ENCODE measurements around the gene LCK. TPM values are rescaled to one million over a fixed set of nuclear protein-coding genes. Genes with fewer than 3 reads are reported as not detected.

LCK gene
- total RNA-seq, 4 donors from 2014 or later, result 0.47 to 3.5 (median 1.2) TPM

- Histone ChIP-seq H3K27ac (peak overlapping the region in 2 of 4 donors; percentile 8 to 23), H3K9me3 (no peaks in the 10 kb centered on the region), H3K36me3 (peaks cover 0 to 78% of the 10 kb centered on the region in 2 donors), H3K4me1 (peaks cover 0 to 16% (median 2%) of the 10 kb centered on the region in 3 donors), H3K27me3 (no peaks in the 10 kb centered on the region), H3K4me3 (no peak overlapping the region)
- peak; percentile 60 for ATAC-seq
- WGBS, 2 donors (ENCODE audit: low coverage in 1 of 2), result 20 to 60% methylated on average over 1 to 3 of the region's 10 CpGs
- TF ChIP-seq EP300 (IDR thresholded peaks at IDR 0.05) (no peak), CTCF (IDR thresholded peaks at IDR 0.05) (peak in 3 of 4 experiments; percentile 46 to 72 (median 71)), POLR2A (IDR thresholded peaks at IDR 0.05) (no peak), POLR2AphosphoS5 (IDR thresholded peaks at IDR 0.05) (no peak)
Observed at GRCh38 chr1:32215629-32216480, 35.2 kb upstream of the LCK start.

GRCh38 chr1:32216566-32216965, 34.5 kb upstream of the LCK start:
- peaks cover 0 to 78% of the 10 kb centered on the region in 2 donors for H3K36me3 ChIP-seq
- ATAC-seq, result no peak
- no CpG with 5 or more reads among the region's 5 CpGs for WGBS, 2 donors (ENCODE audit: low coverage in 1 of 2)
- H3K27me3 ChIP-seq, result no peaks in the 10 kb centered on the region
- TF ChIP-seq POLR2A (IDR thresholded peaks at IDR 0.05), result no peak
- TF ChIP-seq POLR2AphosphoS5 (IDR thresholded peaks at IDR 0.05), result no peak
- no peak for TF ChIP-seq CTCF (IDR thresholded peaks at IDR 0.05)
- H3K9me3 ChIP-seq, result no peaks in the 10 kb centered on the region
- H3K4me1 ChIP-seq, result peaks cover 0 to 23% (median 9%) of the 10 kb centered on the region in 3 donors
- H3K27ac ChIP-seq, result peak overlapping the region in 1 of 4 donors; percentile 23
- H3K4me3 ChIP-seq, result no peak overlapping the region

- 63 to 82% methylated on average over 2 to 6 of the region's 7 CpGs for WGBS, 2 donors (ENCODE audit: low coverage in 1 of 2)
- H3K9me3 ChIP-seq, result no peaks in the 10 kb centered on the region
- no peaks in the 10 kb centered on the region for H3K27me3 ChIP-seq
- no peak overlapping the region for H3K4me3 ChIP-seq
- ATAC-seq, result no peak
- no peak overlapping the region for H3K27ac ChIP-seq
- peaks cover 6 to 39% (median 20%) of the 10 kb centered on the region in 3 donors for H3K4me1 ChIP-seq
- TF ChIP-seq POLR2AphosphoS5 (IDR thresholded peaks at IDR 0.05), result no peak
- TF ChIP-seq EP300 (IDR thresholded peaks at IDR 0.05), result no peak
- no peak for TF ChIP-seq CTCF (IDR thresholded peaks at IDR 0.05)
- no peak for TF ChIP-seq POLR2A (IDR thresholded peaks at IDR 0.05)
- peaks cover 0 to 67% of the 10 kb centered on the region in 2 donors for H3K36me3 ChIP-seq
Observed at GRCh38 chr1:32219022-32219421, 32.0 kb upstream of the LCK start.

GRCh38 chr1:32220746-32221580, 30.1 kb upstream of the LCK start:
- peaks cover 6 to 41% (median 20%) of the 10 kb centered on the region in 3 donors for H3K4me1 ChIP-seq

More at GRCh38 chr1:32220746-32221580, 30.1 kb upstream of the LCK start:
- peak overlapping the region in 2 of 4 donors; percentile 90 to 92 for H3K27ac ChIP-seq
- ATAC-seq, result no peak
- H3K27me3 ChIP-seq, result no peaks in the 10 kb centered on the region
- peak overlapping the region; percentile 65 to 96 for H3K4me3 ChIP-seq
- H3K36me3 ChIP-seq, result peaks cover 0 to 67% of the 10 kb centered on the region in 2 donors
- H3K9me3 ChIP-seq, result no peaks in the 10 kb centered on the region
- 92% methylated on average over 2 of the region's 4 CpGs for WGBS, 2 donors (ENCODE audit: low coverage in 1 of 2)
- TF ChIP-seq CTCF (IDR thresholded peaks at IDR 0.05), result no peak
- TF ChIP-seq POLR2A (IDR thresholded peaks at IDR 0.05), result no peak
- no peak for TF ChIP-seq EP300 (IDR thresholded peaks at IDR 0.05)
- no peak for TF ChIP-seq POLR2AphosphoS5 (IDR thresholded peaks at IDR 0.05)
